Subcutaneous adipose tissue (tissue), 4 donors: Measurements from ENCODE around the gene NRCAM. TPM values are rescaled to one million over a fixed set of nuclear protein-coding genes. Genes with fewer than 3 reads are reported as not detected.

ENCODE experiments used
- total RNA-seq, 4 donors: library from RNA; depleted of rRNA; stranded (reverse); fragments of >200 nt; gene quantifications; one replicate each; pipeline ENCODE4 v1.1.0, GENCODE V29; 2016
- TF ChIP-seq, protein P1 (sequence below): fragments of 450-650 bp; IDR thresholded peaks from one replicate; pipeline ENCODE4 v1.5.1; 2016; ENCODE audit warnings: low read depth, mild to moderate bottlenecking, control low read depth, antibody characterized with exemption, moderate library complexity

The NRCAM gene
- total RNA-seq, 4 donors from 2014 or later: 21.1 to 74.4 (median 49.3) TPM

DNA sequence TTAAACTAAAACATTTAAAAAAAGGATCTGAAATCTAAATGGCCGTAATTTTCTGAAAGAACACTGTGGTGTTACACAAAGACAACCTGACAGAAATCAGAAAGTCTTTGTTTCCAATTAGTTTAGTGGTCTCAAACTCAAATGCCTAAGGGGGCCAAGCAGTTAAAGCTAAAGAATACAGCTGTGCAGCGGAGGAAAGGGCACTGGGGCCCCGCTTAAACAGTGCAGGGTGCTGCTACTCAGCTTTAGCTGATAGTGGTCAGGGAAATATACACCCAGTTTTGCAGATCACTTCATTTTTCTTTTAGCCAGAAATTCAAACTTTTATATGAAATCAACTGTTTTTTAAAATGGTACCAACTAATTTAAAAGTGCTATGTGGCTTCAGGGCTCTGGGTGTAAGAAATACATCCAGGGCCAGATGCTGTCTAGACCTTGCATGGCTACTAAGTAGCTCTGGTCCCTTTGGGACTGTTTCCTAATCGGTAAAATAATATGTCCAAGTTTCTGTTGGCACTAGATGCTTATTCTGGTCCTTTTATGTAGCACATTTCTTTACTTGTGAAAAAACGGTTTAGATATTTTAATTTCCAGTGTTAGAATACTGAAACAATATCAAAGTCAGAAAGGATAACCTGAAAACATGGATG lies 164.3 kb downstream of the NRCAM start:
- TF ChIP-seq, protein P1, sequence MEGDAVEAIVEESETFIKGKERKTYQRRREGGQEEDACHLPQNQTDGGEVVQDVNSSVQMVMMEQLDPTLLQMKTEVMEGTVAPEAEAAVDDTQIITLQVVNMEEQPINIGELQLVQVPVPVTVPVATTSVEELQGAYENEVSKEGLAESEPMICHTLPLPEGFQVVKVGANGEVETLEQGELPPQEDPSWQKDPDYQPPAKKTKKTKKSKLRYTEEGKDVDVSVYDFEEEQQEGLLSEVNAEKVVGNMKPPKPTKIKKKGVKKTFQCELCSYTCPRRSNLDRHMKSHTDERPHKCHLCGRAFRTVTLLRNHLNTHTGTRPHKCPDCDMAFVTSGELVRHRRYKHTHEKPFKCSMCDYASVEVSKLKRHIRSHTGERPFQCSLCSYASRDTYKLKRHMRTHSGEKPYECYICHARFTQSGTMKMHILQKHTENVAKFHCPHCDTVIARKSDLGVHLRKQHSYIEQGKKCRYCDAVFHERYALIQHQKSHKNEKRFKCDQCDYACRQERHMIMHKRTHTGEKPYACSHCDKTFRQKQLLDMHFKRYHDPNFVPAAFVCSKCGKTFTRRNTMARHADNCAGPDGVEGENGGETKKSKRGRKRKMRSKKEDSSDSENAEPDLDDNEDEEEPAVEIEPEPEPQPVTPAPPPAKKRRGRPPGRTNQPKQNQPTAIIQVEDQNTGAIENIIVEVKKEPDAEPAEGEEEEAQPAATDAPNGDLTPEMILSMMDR: no peak

DNA sequence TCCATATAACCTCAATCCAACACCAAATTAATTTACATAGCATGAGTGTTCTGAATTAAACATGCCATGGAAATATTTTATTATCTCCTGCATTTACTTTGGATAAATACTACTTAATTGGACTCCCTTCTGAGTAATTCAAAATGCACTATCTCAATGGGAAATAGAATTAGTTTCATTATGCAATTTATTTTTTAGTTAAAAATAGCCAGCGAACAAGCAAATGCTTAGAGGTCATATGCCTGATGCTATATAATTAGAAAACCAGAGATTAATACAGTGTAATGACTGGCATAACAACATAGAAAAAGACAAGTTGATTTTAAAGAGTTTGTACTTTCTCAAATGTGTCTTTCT lies 165.1 kb downstream of the NRCAM start:
- TF ChIP-seq, protein P1: no peak

DNA sequence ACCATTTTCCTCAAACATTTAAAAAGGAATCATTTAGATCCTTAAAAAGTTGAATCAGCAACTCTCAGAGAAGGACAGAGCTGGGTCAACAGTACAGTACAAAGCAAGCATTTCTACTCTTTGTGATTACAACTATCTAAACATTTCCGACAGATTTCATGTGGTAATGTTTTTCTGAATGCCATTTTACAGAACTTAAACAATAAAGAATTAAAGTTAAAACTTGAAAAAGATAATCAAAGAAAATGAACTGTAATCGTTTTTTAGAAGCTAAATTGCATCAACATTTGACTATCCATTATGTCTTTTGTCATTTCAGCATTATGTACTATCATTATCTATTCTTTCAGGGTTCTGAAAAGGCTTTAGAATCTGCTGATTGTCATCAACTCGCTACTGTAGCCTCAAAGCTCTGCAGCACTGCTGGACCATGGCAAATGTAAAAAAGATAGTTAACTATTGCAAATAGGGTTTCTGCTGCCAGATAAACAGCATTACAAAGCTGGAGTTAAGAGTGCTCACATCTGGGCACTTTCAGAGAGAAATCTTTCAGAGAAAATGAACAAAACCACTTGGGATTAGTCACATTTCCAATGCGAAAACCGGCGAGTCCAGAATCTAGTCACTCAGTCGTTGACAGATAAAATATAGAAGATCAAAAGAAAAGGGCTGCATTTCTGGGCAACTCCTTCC lies 165.6 kb downstream of the NRCAM start:
- TF ChIP-seq, protein P1: no peak

DNA sequence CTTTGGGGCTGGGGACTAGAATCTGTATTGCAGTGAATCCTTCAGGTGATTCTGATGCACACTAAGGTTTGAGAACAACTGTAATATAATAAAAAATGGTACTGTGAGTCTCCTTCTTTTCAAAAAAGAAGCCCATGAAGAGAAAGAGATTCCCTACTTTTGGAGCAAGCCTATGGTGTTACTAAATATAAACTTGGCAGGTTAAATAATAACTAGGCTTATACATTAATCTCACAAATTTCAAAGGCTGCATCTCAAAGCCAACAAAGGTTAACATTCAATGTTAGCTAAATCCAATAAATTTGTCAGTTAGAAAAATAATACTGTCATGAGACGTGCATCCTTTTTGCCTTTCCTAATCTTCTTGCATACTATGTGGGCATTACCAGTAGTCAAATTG lies 166.4 kb downstream of the NRCAM start:
- TF ChIP-seq, protein P1: no peak

DNA sequence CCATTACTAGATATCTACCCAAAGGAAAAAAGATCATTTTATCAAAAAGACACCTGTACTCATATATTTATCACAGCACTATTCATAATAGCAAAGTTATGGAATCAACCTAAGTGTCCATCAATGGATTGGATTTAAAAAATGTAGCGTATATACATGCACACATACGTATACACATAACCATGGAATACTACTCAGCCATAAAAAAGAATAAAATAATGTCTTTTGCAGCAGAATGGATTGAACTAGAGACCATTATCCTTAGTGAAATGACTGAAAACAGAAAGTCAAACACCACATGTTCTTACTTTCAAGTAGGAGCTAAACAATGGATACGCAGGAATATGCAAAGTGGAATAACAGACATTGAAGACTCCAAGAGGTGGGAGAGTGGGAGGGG lies 168.4 kb downstream of the NRCAM start:
- TF ChIP-seq, protein P1: no peak

DNA sequence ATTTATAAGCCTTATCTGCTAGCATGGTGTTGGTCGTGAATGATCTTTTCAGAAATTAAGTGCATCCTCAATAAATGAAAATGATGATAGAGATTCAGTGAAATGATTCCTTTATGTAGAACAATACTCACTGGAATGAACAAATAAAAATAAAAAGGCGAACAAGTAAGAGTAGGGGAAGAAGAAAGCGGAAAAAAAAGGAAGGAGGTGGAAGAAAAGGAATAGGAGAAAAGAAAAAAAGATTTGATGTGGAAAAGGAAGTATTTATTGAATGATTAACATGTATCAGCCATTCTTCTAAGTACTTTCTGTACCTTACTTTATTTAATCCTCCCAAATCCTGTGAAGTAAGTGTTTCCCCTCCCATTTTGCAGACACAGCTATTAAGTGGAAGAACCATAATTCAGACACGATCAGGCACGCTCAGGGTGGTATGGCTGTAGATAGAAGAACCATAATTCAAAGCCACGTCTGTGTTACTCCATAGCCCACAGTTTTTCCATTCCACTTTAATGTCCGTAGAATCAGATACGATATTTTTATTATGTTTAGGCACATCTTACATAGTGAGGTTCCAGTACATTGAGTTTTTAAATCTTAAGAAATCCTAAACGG lies 169.8 kb downstream of the NRCAM start:
- TF ChIP-seq, protein P1: no peak

DNA sequence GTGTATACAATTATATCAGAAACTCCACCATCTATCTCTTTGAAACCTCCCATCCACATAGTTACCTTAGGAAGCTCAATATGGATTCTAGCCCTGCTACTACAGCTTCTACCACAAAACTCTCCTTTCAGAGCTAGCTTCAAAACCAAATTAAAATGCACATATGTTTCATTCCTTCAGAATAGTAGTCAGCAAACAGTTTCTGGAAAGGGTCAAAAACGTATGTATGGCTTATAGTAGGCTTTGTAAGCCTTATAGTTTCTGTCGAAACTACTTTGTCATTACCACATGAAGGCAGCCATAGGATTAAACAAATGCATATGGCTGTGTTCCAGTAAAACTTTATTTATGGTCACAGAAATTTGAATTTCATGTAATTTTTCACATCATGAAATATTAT lies 170.5 kb downstream of the NRCAM start:
- TF ChIP-seq, protein P1: no peak
